ENCODE results near the gene WARS2.

Gene WARS2

DNA sequence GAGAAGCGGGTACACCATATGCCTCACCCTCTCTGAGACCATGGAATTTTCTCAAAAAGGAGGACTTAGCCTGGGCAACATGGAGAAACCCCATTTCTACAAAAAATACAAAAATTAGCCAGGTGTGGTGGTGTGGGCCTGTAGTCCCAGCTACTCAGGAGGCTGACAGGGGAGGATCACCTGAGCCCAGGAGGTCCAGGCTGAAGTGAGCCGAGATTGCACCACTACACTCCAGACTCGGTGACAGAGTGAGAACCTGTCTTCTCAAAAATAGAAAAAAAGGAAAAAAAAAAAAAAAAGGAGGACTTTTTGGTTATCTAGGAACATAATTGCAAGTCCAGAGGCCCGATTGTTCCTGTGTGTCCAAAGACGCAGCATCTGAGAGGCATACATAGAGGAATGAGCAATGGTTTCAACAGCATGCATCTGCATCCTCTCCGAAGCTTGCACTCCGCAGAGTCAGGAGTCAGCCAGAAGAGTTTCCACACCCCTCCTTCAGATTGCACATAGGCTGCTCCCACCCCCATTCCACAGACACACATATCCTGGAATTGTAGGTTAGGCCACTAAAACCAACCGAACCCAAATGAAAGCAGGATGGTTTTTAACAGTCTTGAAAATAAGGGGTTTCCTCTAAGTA lies 149.8 kb downstream of the WARS2 start:
- TF ChIP-seq, protein P1, sequence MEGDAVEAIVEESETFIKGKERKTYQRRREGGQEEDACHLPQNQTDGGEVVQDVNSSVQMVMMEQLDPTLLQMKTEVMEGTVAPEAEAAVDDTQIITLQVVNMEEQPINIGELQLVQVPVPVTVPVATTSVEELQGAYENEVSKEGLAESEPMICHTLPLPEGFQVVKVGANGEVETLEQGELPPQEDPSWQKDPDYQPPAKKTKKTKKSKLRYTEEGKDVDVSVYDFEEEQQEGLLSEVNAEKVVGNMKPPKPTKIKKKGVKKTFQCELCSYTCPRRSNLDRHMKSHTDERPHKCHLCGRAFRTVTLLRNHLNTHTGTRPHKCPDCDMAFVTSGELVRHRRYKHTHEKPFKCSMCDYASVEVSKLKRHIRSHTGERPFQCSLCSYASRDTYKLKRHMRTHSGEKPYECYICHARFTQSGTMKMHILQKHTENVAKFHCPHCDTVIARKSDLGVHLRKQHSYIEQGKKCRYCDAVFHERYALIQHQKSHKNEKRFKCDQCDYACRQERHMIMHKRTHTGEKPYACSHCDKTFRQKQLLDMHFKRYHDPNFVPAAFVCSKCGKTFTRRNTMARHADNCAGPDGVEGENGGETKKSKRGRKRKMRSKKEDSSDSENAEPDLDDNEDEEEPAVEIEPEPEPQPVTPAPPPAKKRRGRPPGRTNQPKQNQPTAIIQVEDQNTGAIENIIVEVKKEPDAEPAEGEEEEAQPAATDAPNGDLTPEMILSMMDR (IDR thresholded peaks at IDR 0.05; ENCODE audit: low read depth, low read length, missing control alignments), result no peak
- DNase-seq (ENCODE audit: low read depth), result no peak
- no peak overlapping the region for H3K4me3 ChIP-seq (ENCODE audit: low read depth, low read length)

DNA sequence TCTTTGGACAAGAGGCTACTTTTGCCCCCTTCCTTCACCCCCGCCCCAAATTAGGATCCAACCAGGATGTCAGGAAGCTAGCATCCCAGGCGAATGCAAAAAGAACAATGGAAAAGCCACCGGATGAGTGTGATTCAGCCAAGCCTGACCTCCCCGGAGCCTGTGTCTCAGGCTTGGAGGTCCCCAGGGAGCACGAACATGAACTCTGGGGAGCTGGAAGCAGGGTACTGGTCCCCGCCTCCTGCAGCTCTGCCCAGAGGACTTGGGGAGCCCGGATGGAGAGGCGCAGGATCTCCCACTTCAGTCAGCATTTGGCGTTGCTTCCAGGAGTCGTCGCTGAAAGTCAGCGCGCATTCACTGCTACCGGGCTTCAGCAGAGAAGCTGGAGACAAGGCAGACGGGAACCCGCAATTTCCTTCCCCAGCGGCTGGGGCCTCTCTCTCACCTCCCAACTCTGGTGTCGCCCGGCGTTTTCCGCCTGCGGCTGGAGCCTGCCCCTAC lies 150.5 kb downstream of the WARS2 start:
- TF ChIP-seq, protein P1 (IDR thresholded peaks at IDR 0.05; ENCODE audit: low read depth, low read length, missing control alignments), result no peak
- DNase-seq (ENCODE audit: low read depth), result no peak
- H3K4me3 ChIP-seq (ENCODE audit: low read depth, low read length), result no peak overlapping the region

DNA sequence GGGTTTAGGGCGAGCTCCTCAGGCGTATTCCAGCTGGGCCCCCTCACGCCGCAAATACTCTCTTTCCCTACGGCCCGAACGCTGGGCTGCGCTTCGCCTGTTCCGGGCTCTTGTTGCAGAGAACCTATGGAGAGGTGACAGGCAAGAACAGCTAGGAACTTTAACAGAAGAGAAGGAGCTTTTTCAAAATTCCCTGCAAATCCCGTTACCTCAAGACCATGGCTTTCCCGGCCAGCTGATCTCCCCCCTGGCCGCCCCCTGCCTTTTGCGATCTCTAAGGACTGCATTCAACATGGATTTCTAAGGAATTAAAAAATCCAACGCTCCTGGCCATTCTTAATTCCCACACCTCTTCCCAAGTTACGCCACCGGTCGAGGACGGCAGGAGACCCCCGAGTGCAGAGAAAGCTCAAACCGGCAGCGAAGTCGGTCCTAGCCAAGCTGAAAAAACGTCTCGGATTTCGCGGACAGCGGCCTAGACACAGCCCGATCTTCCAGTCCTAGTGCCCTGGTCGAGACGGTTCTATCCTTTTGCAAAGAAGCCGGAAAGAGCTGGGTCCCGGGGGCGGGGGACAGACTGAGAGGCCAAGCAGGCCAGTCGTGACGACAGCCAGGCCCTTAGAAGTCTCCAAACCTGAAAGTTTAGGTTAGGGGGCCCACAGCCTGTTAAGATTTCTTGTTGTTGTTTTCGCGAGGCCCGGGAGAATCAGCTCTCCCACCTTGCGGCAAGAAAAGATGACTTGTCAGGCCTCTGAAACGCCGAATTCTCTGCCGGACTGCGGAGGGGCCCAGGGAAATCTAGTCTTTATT lies 151.2 kb downstream of the WARS2 start:
- DNase-seq (ENCODE audit: low read depth), result no peak
- H3K4me3 ChIP-seq (ENCODE audit: low read depth, low read length), result no peak overlapping the region
- TF ChIP-seq, protein P1 (IDR thresholded peaks at IDR 0.05; ENCODE audit: low read depth, low read length, missing control alignments), result no peak

DNA sequence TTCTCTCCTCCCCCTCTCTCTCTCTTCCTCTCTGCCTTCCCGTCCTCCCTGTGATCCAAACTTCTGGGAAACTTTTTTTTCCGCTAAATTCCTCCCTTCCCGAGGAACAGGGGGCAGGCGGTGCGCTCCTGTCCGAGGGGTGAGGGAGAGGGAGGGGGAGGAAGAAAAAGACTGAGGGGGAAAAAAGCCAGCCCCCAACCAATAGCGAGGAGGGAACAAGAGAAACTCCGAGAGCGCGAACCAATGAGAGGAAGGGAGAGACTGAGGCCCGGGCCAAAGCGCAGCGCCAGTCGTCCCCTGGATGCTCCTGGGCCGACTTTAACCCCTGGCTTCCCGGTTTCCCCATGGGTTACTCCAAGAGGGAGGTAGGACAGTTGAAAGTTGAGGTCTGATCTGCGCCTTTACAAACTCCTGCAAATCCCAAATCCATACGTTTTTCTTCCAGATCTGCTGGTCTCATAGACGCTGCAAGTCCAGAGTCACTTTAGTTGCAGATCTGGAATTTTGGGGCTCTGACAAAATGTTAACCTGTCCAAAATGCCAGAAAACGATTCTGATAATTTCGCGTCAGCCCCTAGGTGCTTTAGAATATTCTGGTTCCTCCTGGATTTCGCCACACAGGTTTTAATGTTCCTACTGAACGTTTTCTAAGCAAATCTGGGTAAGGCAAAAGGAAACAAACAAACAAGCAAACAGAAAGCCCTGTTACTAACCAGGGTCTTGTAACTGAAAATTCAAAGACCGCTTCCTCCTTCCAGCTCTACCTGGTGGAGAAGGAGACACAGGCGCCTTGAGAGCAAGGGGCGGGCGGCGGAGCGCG lies 152.1 kb downstream of the WARS2 start, which contains the start of gene TBX15:
TSS of gene TBX15 (minus strand) at position 158 of the 820 bp plus-strand sequence. CDS start 548 bp downstream, outside the sequence.
- DNase-seq (ENCODE audit: low read depth), result no peak
- TF ChIP-seq, protein P1 (IDR thresholded peaks at IDR 0.05; ENCODE audit: low read depth, low read length, missing control alignments), result no peak
- no peak within 1 kb of the TSS for H3K4me3 ChIP-seq (ENCODE audit: low read depth, low read length)

DNA sequence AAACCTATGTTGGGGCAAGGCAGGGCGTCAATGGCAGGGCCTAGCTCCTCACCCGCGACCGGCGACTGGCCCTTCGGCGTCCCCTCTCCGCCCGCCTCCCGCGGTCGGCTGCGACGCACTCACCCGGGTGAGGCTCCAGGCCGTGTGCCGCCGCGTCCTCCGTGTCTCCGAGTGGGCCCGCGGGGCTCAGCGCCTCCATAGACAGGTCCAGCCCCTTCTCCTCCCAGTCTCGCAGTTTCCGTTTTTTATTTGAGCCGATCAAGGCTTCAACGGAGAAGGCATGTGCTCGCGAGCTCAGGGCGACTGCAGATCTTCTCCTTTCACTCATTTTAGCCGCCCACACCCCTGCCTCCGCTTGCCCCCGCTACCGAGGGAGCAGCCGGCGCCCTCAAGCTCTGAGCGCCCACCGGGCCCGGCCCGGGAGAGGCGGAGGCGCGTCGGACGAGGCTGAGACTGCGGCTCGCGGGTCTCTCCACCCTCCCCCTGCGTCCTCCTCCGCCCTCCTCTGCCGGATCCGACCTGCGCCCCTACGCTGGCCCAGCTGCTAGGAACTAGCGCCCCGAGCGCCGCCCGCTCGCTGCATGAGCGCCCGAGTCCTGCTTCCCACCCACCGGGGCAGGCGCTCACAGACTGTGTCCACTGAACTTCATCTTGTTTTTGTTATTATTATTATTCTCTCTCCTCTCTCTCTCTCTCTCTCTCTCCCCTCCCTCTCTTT lies 152.8 kb downstream of the WARS2 start:
- no peak overlapping the region for H3K4me3 ChIP-seq (ENCODE audit: low read depth, low read length)
- TF ChIP-seq, protein P1 (IDR thresholded peaks at IDR 0.05; ENCODE audit: low read depth, low read length, missing control alignments), result no peak
- no peak for DNase-seq (ENCODE audit: low read depth)

Measured in GM12864 (cell line).